ENCODE results near the gene PIK3R2.

- TF ChIP-seq CTCF (conservative IDR thresholded peaks at IDR 0.05; ENCODE audit: low read depth in 2 of 2) (no peak), EZH2 (IDR thresholded peaks at IDR 0.05; ENCODE audit: low read depth, unreplicated experiment) (no peak), REST (IDR thresholded peaks at IDR 0.05; ENCODE audit: unreplicated experiment) (no peak), EZH2phosphoT487 (IDR thresholded peaks at IDR 0.05; ENCODE audit: unreplicated experiment) (no peak), POLR2AphosphoS5 (IDR thresholded peaks at IDR 0.05; ENCODE audit: low read depth) (peak; percentile 75), JUNB (IDR thresholded peaks at IDR 0.05; ENCODE audit: unreplicated experiment) (no peak), ETS1 (IDR thresholded peaks at IDR 0.05) (no peak), NANOG (IDR thresholded peaks at IDR 0.05; ENCODE audit: borderline replicate concordance) (no peak), ZNF114 (CRISPR knock-in tag; IDR thresholded peaks at IDR 0.05) (no peak), CREB1 (CRISPR knock-in tag; IDR thresholded peaks at IDR 0.05; ENCODE audit: low read depth) (peak; percentile 88), ZNF331 (CRISPR knock-in tag; IDR thresholded peaks at IDR 0.05; ENCODE audit: low read depth) (no peak)
- TF ChIP-seq, protein P1, sequence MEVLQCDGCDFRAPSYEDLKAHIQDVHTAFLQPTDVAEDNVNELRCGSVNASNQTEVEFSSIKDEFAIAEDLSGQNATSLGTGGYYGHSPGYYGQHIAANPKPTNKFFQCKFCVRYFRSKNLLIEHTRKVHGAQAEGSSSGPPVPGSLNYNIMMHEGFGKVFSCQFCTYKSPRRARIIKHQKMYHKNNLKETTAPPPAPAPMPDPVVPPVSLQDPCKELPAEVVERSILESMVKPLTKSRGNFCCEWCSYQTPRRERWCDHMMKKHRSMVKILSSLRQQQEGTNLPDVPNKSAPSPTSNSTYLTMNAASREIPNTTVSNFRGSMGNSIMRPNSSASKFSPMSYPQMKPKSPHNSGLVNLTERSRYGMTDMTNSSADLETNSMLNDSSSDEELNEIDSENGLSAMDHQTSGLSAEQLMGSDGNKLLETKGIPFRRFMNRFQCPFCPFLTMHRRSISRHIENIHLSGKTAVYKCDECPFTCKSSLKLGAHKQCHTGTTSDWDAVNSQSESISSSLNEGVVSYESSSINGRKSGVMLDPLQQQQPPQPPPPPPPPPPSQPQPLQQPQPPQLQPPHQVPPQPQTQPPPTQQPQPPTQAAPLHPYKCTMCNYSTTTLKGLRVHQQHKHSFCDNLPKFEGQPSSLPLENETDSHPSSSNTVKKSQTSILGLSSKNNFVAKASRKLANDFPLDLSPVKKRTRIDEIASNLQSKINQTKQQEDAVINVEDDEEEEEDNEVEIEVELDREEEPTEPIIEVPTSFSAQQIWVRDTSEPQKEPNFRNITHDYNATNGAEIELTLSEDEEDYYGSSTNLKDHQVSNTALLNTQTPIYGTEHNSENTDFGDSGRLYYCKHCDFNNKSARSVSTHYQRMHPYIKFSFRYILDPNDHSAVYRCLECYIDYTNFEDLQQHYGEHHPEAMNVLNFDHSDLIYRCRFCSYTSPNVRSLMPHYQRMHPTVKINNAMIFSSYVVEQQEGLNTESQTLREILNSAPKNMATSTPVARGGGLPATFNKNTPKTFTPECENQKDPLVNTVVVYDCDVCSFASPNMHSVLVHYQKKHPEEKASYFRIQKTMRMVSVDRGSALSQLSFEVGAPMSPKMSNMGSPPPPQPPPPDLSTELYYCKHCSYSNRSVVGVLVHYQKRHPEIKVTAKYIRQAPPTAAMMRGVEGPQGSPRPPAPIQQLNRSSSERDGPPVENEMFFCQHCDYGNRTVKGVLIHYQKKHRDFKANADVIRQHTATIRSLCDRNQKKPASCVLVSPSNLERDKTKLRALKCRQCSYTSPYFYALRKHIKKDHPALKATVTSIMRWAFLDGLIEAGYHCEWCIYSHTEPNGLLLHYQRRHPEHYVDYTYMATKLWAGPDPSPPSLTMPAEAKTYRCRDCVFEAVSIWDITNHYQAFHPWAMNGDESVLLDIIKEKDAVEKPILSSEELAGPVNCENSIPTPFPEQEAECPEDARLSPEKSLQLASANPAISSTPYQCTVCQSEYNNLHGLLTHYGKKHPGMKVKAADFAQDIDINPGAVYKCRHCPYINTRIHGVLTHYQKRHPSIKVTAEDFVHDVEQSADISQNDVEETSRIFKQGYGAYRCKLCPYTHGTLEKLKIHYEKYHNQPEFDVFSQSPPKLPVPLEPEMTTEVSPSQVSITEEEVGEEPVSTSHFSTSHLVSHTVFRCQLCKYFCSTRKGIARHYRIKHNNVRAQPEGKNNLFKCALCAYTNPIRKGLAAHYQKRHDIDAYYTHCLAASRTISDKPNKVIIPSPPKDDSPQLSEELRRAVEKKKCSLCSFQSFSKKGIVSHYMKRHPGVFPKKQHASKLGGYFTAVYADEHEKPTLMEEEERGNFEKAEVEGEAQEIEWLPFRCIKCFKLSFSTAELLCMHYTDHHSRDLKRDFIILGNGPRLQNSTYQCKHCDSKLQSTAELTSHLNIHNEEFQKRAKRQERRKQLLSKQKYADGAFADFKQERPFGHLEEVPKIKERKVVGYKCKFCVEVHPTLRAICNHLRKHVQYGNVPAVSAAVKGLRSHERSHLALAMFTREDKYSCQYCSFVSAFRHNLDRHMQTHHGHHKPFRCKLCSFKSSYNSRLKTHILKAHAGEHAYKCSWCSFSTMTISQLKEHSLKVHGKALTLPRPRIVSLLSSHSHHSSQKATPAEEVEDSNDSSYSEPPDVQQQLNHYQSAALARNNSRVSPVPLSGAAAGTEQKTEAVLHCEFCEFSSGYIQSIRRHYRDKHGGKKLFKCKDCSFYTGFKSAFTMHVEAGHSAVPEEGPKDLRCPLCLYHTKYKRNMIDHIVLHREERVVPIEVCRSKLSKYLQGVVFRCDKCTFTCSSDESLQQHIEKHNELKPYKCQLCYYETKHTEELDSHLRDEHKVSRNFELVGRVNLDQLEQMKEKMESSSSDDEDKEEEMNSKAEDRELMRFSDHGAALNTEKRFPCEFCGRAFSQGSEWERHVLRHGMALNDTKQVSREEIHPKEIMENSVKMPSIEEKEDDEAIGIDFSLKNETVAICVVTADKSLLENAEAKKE (CRISPR knock-in tag; IDR thresholded peaks at IDR 0.05), result no peak
These were observed 39.9 kb downstream of the PIK3R2 start, which contains the start of gene MPV17L2 for GRCh38 chr19:18192673-18193387.

Data from GM23338 (cell line).